Measurements from ENCODE around the gene FRS3.

- TF ChIP-seq POLR2AphosphoS5 (IDR thresholded peaks at IDR 0.05; ENCODE audit: borderline replicate concordance, low read depth, low read length) (no peak), EZH2 (IDR thresholded peaks at IDR 0.05) (no peak)
Measured at GRCh38 chr6:41758641-41759035, 21.1 kb downstream of the FRS3 start.
